ENCODE results near the gene E2F2.

Gene E2F2

DNA sequence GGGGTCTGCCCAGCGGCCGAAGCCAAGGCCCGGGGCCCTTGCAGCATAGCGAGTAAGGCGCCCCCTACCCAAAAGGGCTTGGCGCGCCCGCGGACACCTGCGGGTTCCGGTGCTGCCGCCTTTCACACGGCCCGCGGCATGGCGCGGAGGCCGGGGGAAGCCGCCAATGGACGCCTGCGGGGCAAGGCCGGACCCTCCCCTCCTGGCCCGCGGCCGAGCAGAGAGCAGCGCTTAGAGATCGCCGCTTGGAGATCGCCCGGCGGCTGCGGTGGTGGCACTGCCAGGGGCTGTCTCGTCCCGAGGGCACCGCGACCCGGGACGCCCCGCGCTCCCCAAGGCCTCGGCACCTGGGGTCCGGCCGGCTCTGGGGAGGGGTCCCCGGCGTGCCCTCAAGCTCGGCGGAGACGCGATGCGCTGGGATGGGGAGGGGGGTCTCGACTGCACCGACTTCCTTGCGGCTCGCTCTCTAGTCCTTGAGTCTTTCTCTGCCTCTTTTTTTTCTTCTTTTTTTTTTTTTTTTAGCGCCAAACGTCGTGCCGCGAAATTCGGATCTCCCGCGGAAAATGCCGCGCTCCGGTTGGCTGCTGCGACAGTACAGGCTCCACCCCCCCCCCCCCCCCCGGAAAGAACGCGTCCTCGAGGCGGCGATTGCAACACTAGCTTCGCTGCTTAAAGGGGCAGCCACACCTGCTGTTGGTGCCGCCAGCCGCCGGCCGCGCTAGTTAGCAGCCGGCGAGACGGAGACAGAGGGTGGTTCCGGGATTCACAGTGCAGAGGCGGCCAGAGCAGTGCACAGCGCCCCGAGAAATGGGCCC is at the start of gene E2F2:
Gene E2F2, minus strand, starts transcription at position 487 of the 815 bp plus-strand sequence. Its CDS starts 440 bp downstream, at position 47.
- peak; percentile 78 for DNase-seq (ENCODE audit: low read depth)

DNA sequence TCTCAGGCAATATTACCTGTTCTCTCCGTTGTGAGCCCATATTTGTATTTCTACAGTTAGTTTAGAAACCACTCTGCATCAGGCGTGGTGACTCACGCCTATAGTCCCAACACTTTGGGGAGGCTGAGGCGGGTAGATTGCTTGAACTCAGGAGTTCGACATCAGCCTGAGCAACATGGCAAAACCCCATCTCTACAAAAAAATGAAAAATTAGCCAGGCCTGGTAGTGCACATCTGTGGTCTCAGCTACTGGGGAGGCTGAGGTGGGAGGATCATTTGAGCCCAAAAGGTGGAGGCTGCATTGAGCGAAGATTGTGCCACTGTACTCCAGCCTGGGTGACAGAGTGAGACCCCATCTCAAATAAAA is 47.9 kb upstream of the E2F2 start:
- DNase-seq (ENCODE audit: low read depth), result no peak

- DNase-seq (ENCODE audit: low read depth), result peak; percentile 63
Measured at GRCh38 chr1:23578311-23578996, 47.4 kb upstream of the E2F2 start.

DNA sequence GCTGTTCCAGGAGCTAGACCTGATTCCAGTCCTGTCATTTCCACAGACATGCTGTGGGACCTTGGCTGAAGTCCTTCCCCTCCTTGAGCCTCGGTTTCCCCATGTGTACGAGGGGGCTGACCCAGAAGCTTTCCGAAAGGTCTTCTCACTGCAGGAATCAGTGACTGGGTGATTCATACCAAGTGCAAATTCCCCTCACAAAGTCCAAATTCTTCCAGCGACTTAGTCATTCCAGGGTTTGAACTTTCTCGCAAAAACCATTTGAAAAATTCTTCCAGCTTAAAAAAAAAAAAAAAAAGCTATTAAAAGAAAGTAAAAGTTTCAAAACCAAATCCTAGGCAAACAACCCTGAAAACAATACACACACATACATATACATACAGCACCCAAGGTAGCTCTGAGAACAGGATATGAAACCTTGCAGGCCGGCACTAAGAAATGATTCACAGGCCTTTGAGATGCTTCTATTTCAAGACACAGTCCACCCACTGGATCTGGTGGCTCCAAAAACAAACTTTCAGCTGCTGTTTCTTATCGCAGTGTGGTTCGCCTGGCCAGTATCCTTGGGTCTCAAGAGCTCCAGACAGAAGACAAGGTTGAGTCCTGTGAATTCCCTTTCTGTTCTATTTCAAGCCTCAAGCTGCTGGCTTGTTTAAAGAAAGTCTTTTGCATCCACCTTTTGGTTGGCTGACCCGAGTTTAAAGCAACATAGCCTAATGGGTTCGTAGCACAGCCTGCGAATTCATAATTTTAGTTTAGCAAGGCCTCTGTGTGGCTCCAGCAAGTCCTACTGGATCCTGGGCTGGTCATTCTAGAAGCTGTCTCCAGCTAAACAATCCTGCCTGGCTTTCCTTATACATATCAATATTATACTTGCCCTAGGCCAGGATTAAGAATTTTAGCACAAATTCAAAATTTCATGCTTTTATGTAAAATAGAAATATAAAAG is 46.3 kb upstream of the E2F2 start:
- peak; percentile 97 for DNase-seq (ENCODE audit: low read depth)

GRCh38 chr1:23576338-23577055 is 45.5 kb upstream of the E2F2 start:
- DNase-seq (ENCODE audit: low read depth), result no peak

GRCh38 chr1:23575226-23575810 is 44.3 kb upstream of the E2F2 start:
- no peak for DNase-seq (ENCODE audit: low read depth)

- no peak for DNase-seq (ENCODE audit: low read depth)
Measured at GRCh38 chr1:23574265-23574754, 43.3 kb upstream of the E2F2 start.

- no peak for DNase-seq (ENCODE audit: low read depth)
Measured at GRCh38 chr1:23573574-23574182, 42.6 kb upstream of the E2F2 start.

- DNase-seq (ENCODE audit: low read depth), result no peak
Measured at GRCh38 chr1:23571465-23571864, 40.4 kb upstream of the E2F2 start.

DNA sequence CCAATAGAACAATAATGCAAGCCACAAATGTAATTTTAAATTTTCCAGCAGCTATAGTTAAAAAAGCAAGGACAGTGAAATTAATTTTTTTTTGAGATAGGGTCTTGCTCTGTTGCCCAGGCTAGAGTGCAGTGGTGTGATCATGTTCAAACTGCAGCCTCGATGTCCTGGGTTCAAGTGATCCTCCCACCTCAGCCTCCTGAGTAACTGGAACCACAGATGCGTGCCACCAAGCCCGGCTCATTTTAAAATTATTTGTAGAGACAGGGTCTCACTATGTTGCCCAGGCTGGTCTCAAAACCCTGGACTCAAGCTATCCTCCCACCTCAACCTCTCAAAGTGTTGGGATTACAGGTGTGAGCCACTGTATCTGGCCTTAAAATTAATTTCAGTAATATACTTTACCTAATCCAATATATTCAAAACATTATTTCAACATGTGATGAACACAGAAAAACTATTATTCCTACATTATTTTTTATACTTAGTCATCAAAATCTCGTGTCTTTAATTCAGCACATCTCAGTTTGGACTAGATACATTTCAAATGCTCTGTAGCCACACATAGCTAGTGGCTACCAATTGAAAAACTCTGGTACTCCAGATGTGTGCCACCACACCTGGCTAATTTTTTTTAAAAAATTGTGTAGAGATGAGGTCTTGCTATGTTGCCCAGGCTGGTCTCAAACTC is 39.1 kb upstream of the E2F2 start:
- DNase-seq (ENCODE audit: low read depth), result no peak

DNA sequence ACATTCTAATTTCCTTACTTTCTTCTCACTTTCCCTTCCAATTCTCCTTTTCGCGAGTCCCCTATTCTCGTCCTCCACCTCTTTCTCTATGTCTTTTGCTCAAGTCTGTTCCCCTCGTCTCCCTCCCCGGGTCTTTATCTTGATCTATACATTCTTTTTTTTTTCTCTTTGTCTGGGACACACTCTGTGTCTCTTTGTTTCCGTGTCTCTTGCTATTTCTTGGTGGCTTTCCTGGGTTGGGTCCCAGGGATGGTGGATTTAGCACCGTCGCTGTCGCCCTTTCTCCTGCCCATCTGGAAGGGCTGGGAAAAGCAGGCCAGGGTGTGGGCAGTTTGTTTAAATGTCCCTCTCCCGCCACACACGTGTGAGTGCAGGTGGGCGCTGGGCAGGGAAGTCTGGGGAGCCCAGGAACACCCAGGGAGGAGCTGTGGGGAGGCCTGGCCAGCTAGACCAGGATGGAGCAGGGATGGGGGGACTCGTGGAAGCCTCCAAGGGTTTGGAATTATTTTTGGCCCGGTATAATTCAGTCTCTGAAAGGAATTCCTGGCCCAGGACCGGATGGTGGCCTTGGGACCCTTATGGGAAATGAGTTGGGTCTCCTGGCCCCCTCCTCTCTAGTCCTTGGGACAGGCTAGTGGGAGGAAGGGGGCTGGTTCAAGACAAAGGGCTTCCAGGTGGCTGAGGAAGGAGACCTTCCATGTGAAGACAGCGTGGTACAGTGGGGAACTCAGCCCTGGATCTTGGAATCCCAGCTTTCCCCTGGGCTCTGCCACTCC is 37.8 kb upstream of the E2F2 start:
- no peak for DNase-seq (ENCODE audit: low read depth)

DNA sequence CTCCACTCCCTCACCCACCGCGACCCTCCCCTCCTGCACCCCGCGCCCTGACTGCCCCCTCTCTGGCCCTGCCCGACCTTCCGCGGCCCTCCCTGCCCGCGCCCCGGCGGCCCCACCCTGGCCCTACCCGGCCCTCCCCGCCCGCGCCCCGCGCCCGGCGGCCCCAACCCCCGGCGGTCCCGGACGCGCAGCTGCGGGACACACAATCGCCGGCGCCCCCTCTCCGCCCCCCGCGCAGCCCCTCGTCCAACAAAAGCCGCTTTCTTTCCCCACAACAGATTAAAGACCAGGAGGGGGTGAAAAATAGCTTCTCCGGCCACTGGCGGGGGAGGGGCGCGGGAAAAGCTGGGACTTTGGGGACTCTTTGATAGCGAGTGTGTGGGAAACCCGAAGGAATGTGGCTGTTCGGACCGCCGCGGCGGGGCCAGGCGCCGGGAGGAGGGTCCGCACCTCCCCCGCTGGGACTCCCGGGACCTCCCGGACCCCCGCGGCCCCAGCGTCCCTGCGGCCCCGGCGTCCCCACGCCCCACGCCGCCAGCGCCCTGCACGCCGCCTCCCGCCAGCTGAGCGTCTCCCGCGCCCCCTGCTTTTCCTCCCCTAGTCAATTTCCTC is 37.1 kb upstream of the E2F2 start:
- DNase-seq (ENCODE audit: low read depth), result no peak

DNA sequence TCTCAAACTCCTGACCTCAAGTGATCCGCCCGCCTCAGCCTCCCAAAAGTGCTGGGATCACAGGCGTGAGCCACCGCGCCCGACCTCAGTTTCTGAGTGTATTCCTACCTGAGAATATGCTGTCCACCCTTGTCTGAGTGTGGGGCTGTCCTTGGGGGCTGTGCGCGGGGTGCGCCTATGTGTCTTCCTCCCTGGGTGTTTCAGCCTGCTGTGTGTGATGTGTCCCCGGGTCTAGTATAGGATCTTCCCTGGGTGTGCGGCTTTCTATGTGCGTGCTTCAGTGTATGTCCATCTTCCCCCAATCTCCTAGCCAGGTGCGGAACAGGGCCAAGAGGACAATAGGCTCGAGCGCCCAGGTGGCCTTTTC is 36.6 kb upstream of the E2F2 start:
- no peak for DNase-seq (ENCODE audit: low read depth)

GRCh38 chr1:23566304-23566703 is 35.3 kb upstream of the E2F2 start:
- DNase-seq (ENCODE audit: low read depth), result no peak

DNA sequence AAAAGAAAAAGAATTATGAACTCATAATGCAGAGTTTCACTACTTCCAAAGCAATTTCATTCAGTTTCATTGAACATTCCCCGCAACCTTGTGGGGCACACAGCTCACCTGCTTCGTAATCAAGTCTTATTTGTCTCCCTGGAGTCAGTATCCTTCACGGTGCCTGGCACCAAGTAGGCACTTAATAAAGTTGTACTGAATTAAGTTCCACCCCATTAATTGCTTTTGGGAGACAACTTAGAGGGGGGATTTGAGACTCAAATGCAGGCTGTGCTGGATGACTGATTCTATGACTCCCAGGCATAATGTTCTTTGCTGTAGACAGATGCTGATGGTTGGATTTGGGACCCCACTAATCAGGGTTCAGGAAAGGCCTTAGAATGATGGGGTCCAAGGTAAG is 34.7 kb upstream of the E2F2 start:
- DNase-seq (ENCODE audit: low read depth), result no peak

GRCh38 chr1:23564529-23565122 is 33.6 kb upstream of the E2F2 start:
- DNase-seq (ENCODE audit: low read depth), result no peak

GRCh38 chr1:23563755-23564374 is 32.8 kb upstream of the E2F2 start:
- DNase-seq (ENCODE audit: low read depth), result no peak

GRCh38 chr1:23563003-23563402 is 32.0 kb upstream of the E2F2 start:
- DNase-seq (ENCODE audit: low read depth), result no peak
